ENCODE results near the gene SENP2. TPM values are rescaled to one million over a fixed set of nuclear protein-coding genes. Genes with fewer than 3 reads are reported as not detected.
"Not testable (repeated sequence)": the region's sequence is repeated elsewhere in the genome, so short reads cannot be mapped to it uniquely, and the experiment has no call there.

Gene SENP2
- total and polyA plus RNA-seq, 9 donors, result 16.0 to 51.6 (median 43.5) TPM

DNA sequence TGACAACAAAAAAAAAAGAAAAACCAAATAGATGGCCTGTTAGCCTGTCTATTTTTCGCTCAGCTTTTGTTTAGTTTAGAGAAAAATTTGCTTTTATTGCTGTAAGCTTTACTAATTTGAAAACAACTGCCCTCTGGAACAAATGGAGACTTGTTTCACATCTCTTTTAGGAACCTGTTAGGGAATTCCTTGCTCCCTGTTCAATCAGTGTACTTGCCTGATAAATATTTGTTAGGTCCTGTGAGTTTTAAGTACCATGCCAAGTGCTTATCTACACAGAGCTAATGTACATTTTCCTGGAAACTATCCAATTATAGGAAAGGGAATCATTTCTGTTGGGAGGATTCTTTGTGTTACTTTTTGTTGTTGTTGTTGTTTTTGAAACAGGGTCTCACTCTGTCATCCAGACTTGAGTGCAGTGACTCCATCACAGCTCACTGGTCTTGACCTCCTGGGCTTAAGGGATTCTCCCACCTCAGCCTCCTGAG is 30.2 kb upstream of the SENP2 start:
- Histone ChIP-seq H3K4me1 (ENCODE audit: insufficient read depth) (peaks cover 2% of the 10 kb centered on the region), H3K27ac (no peak overlapping the region), H3K36me3 (no peaks in the 10 kb centered on the region), H3K4me3 (no peak overlapping the region), H3K9me3 (no peaks in the 10 kb centered on the region), H3K27me3 (no peaks in the 10 kb centered on the region)
- WGBS, 3 donors, result 32 to 65% (median 57%) methylated on average over 1 of the region's 1 CpG
- intact Hi-C loops (cut with DNase I), result no loop called here
- TF ChIP-seq EP300 (IDR thresholded peaks at IDR 0.05), result no peak
- no peak for TF ChIP-seq POLR2A (IDR thresholded peaks at IDR 0.05)
- no peak for TF ChIP-seq CTCF (IDR thresholded peaks at IDR 0.05)
- DNase-seq, result no peak

- intact Hi-C loops (cut with DNase I); H3K27ac ChIP-seq; H3K4me1 ChIP-seq (ENCODE audit: insufficient read depth); H3K27me3 ChIP-seq; H3K9me3 ChIP-seq; H3K36me3 ChIP-seq; DNase-seq; H3K4me3 ChIP-seq: not testable (repeated sequence)
- 85 to 88% (median 86%) methylated on average over 6 of the region's 6 CpGs for WGBS, 3 donors
Measured at GRCh38 chr3:185556640-185557039, 29.5 kb upstream of the SENP2 start.

DNA sequence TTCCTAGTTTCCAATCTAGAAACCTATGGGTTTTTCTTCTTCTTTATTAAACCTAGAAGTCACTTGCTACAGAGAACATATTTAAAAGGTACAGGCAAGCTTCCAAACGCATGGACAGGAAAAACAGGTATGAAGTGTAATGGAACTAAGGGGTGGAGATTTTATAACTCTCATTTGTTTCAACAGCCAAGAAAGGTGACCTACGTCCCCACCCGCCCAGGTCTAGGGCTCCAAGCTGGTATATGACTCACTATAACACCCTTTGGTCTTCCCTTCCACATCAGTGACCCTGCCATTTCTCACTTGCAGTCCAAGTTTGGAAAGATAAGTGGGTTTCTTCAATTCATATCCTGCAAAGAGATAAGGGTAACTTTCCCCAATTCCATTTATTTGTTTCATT is 27.7 kb upstream of the SENP2 start:
- H3K27me3 ChIP-seq, result no peaks in the 10 kb centered on the region
- 57 to 75% (median 65%) methylated on average over 3 of the region's 3 CpGs for WGBS, 3 donors
- H3K36me3 ChIP-seq, result no peaks in the 10 kb centered on the region
- peaks cover 2% of the 10 kb centered on the region for H3K4me1 ChIP-seq (ENCODE audit: insufficient read depth)
- TF ChIP-seq EP300 (IDR thresholded peaks at IDR 0.05), result no peak
- no peak for TF ChIP-seq CTCF (IDR thresholded peaks at IDR 0.05)
- TF ChIP-seq POLR2A (IDR thresholded peaks at IDR 0.05), result no peak
- H3K9me3 ChIP-seq, result no peaks in the 10 kb centered on the region
- no peak overlapping the region for H3K4me3 ChIP-seq
- DNase-seq, result no peak
- H3K27ac ChIP-seq, result peak overlapping the region in 1 of 2 donors; percentile 13
- intact Hi-C loops (cut with DNase I), result no loop called here

DNA sequence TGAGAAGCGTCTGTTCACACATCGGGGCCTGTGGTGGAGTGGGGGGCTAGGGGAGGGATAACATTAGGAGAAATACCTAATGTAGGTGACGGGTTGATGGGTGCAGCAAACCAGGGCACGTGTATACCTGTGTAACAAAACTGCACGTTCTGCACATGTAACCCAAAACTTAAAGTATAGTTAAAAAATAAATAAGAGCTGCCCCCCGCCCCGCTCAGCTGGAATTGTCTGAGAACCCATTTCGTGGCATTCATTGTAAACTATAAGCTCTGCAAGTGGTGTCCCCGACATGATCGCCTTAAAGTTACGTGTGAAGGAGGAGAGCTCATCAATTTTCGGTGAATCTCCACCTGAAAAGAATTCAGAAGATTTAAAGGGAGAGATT is 26.4 kb upstream of the SENP2 start:
- 67 to 82% (median 72%) methylated on average over 12 of the region's 12 CpGs for WGBS, 3 donors

More for the DNA sequence above, 26.4 kb upstream of the SENP2 start:
- no peak overlapping the region for H3K4me3 ChIP-seq
- H3K36me3 ChIP-seq, result no peaks in the 10 kb centered on the region
- peaks cover 2% of the 10 kb centered on the region for H3K4me1 ChIP-seq (ENCODE audit: insufficient read depth)
- DNase-seq, result no peak
- no peak for TF ChIP-seq EP300 (IDR thresholded peaks at IDR 0.05)
- no peak for TF ChIP-seq CTCF (IDR thresholded peaks at IDR 0.05)
- TF ChIP-seq POLR2A (IDR thresholded peaks at IDR 0.05), result no peak
- no peak overlapping the region for H3K27ac ChIP-seq
- no peaks in the 10 kb centered on the region for H3K9me3 ChIP-seq
- no peaks in the 10 kb centered on the region for H3K27me3 ChIP-seq
- intact Hi-C loops (cut with DNase I), result no loop called here
